Transverse colon (tissue), 4 donors: ENCODE measurements around the gene AOPEP. TPM values are rescaled to one million over a fixed set of nuclear protein-coding genes. Genes with fewer than 3 reads are reported as not detected.

ENCODE experiments used
- DNase-seq: peaks from one replicate; pipeline ENCODE4 v3.0.0-alpha.2; 2019
- H3K27ac ChIP-seq, 4 donors: fragments of 200-600 bp; sonication (generic); 2 replicates each; pipeline ENCODE4 v1.5.1; 2016 to 2018; ENCODE audit warnings: inconsistent platforms in 4 of 4
- H3K27me3 ChIP-seq: fragments of 200-600 bp; sonication (generic); 2 replicates; pipeline ENCODE4 v1.5.1; 2017; ENCODE audit warnings: inconsistent platforms
- H3K36me3 ChIP-seq, 4 donors: fragments of 200-600 bp; sonication (generic); 2 replicates each; pipeline ENCODE4 v1.5.1; 2017 to 2019; ENCODE audit warnings: inconsistent platforms in 4 of 4
- H3K4me1 ChIP-seq, 4 donors: fragments of 200-600 bp; sonication (generic); 2 replicates each; pipeline ENCODE4 v1.5.1; 2017 to 2020; ENCODE audit warnings: inconsistent platforms in 4 of 4
- H3K4me3 ChIP-seq, 4 donors: fragments of 200-600 bp; sonication (generic); 1 replicate in 1 of 4; 2 replicates in 3 of 4; pipeline versions ENCODE4 v1.5.1 to v1.6.1; 2017 to 2019; ENCODE audit warnings: inconsistent platforms in 4 of 4
- H3K9me3 ChIP-seq, 2 donors: fragments of 200-600 bp; sonication (generic); 2 replicates each; pipeline ENCODE4 v1.5.1; 2017 to 2019; ENCODE audit warnings: inconsistent platforms in 2 of 2
- CTCF ChIP-seq, 5 experiments: fragments of 200-600 bp in 3 of 5; fragments of 450-650 bp in 2 of 5; sonication (generic) in 3 of 5; IDR thresholded peaks; 1 replicate in 2 of 5; 2 replicates in 3 of 5; pipeline ENCODE4 v1.5.1; 2016 to 2017; ENCODE audit warnings: antibody characterized with exemption in 5 of 5, inconsistent platforms in 3 of 5, mild to moderate bottlenecking in 2 of 5, moderate library complexity in 1 of 5
- EP300 ChIP-seq: sonication (generic); formaldehyde crosslinking; IDR thresholded peaks from one replicate; pipeline ENCODE4 v1.6.1; 2017; ENCODE audit warnings: antibody characterized with exemption, low read depth
- POLR2A ChIP-seq: fragments of 450-650 bp; IDR thresholded peaks from one replicate; pipeline ENCODE4 v1.6.1; 2016; ENCODE audit warnings: antibody characterized with exemption, mild to moderate bottlenecking, moderate library complexity
- POLR2AphosphoS5 ChIP-seq, 3 donors: sonication (generic); formaldehyde crosslinking; IDR thresholded peaks; one replicate each; pipeline ENCODE4 v1.6.1; 2016; ENCODE audit warnings: antibody characterized with exemption in 3 of 3
- WGBS, 2 donors: methylation state at CpG; one replicate each; pipeline ENCODE4 v1.1.5; 2018; ENCODE audit warnings: low coverage in 1 of 2; 5-methylcytosine and 5-hydroxymethylcytosine counted together
- in situ Hi-C, 4 donors: fragments of 200-750 bp; cut with MboI; loops; one replicate each; pipeline versions ENCODE4 v1.15.0 to v1.15.1; 2017; ENCODE audit warnings: low sequenced_read_pairs in 3 of 4, low pct_ligation_motif_present in 1 of 4, low pct_unique_long_range_greater_than_20kb in 1 of 4
- intact Hi-C: fragments of 100-400 bp; cut with DNase I; formaldehyde crosslinking; loops from one replicate; pipeline ENCODE4 v1.15.1; 2023; ENCODE audit warnings: low total_unique reads
- total RNA-seq, 4 donors: library from RNA; depleted of rRNA; stranded (reverse); fragments of >200 nt; gene quantifications; one replicate each; pipeline ENCODE4 v1.1.0, GENCODE V29; 2016

AOPEP gene
- total RNA-seq, 4 donors from 2014 or later, result 53.0 to 129 (median 92.7) TPM

- Histone ChIP-seq H3K27me3 (no peaks in the 10 kb centered on the region), H3K4me3 (no peak overlapping the region), H3K9me3 (peaks cover 7 to 9% of the 10 kb centered on the region in 2 donors), H3K4me1 (peaks cover 0 to 9% (median 3%) of the 10 kb centered on the region in 4 donors), H3K27ac (no peak overlapping the region), H3K36me3 (no peaks in the 10 kb centered on the region)
- intact Hi-C loops, result no loop called here
- TF ChIP-seq CTCF (IDR thresholded peaks at IDR 0.05) (no peak), POLR2AphosphoS5 (IDR thresholded peaks at IDR 0.05) (no peak), POLR2A (no peak), EP300 (no peak)
- WGBS, 2 donors, result 64% methylated on average over 3 of the region's 3 CpGs; no CpG with 5 or more reads in 1 of the 2 donors
- in situ Hi-C loops, result no loop called here
- DNase-seq, result no peak
These were observed 169.2 kb downstream of the AOPEP start for GRCh38 chr9:94895668-94896067.

GRCh38 chr9:94896512-94896911 lies 170.0 kb downstream of the AOPEP start:
- 84 to 87% methylated on average over 3 of the region's 3 CpGs for WGBS, 2 donors
- no peak for DNase-seq
- H3K27ac ChIP-seq, result no peak overlapping the region
- H3K27me3 ChIP-seq, result no peaks in the 10 kb centered on the region
- no peak overlapping the region for H3K4me3 ChIP-seq
- intact Hi-C loops, result no loop called here
- in situ Hi-C loops, result no loop called here
- peaks cover 0 to under 1% of the 10 kb centered on the region in 2 donors for H3K9me3 ChIP-seq
- peaks cover 0 to 16% (median 3%) of the 10 kb centered on the region in 4 donors for H3K4me1 ChIP-seq
- no peaks in the 10 kb centered on the region for H3K36me3 ChIP-seq
- TF ChIP-seq EP300, result no peak
- TF ChIP-seq POLR2AphosphoS5 (IDR thresholded peaks at IDR 0.05), result no peak
- TF ChIP-seq POLR2A, result no peak
- TF ChIP-seq CTCF (IDR thresholded peaks at IDR 0.05), result no peak

GRCh38 chr9:94899464-94900221 lies 173.1 kb downstream of the AOPEP start:
- intact Hi-C loops, result no loop called here
- in situ Hi-C loops, result no loop called here
- 94 to 95% methylated on average over 4 to 8 of the region's 8 CpGs for WGBS, 2 donors

More at GRCh38 chr9:94899464-94900221, 173.1 kb downstream of the AOPEP start:
- H3K4me3 ChIP-seq, result no peak overlapping the region
- no peaks in the 10 kb centered on the region for H3K27me3 ChIP-seq
- no peak for DNase-seq
- peaks cover 0 to 18% (median 9%) of the 10 kb centered on the region in 4 donors for H3K4me1 ChIP-seq
- H3K36me3 ChIP-seq, result no peaks in the 10 kb centered on the region
- peak overlapping the region; percentile 73 to 81 (median 74) for H3K27ac ChIP-seq
- H3K9me3 ChIP-seq, result no peaks in the 10 kb centered on the region
- TF ChIP-seq POLR2AphosphoS5 (IDR thresholded peaks at IDR 0.05) (no peak), POLR2A (no peak), CTCF (IDR thresholded peaks at IDR 0.05) (no peak), EP300 (no peak)
